Measurements from ENCODE around the gene PSMD11. TPM values are rescaled to one million over a fixed set of nuclear protein-coding genes. Genes with fewer than 3 reads are reported as not detected.

The PSMD11 gene
- total and polyA plus RNA-seq, 2 of the 8 experiments (the other 6 are each of a cell fraction or from before 2014, with no cell fraction given): 68.4 to 171 TPM

GRCh38 chr17:32467949-32468348 lies 23.6 kb downstream of the PSMD11 start (continued):
- TF ChIP-seq SUZ12 (IDR thresholded peaks at IDR 0.05; ENCODE audit: low read length): no peak
- no peak for TF ChIP-seq SP2 (IDR thresholded peaks at IDR 0.05; ENCODE audit: low read length)
- no peak for TF ChIP-seq CEBPB (IDR thresholded peaks at IDR 0.05; ENCODE audit: low read depth, low read length)
